TTC549 (cell line): ENCODE results near the gene EFCC1.

Source experiments
- FAIRE-seq: peaks from 2 replicates; lab custom pipeline; 2012; peaks lifted over from hg19 to GRCh38; lab: Jason Lieb, UNC

EFCC1 gene

GRCh38 chr3:129014793-129015345 lies 13.8 kb downstream of the EFCC1 start:
- no peak for FAIRE-seq

GRCh38 chr3:129015388-129016105 lies 14.4 kb downstream of the EFCC1 start:
- FAIRE-seq, result no peak

- no peak for FAIRE-seq
Measured at GRCh38 chr3:129016356-129016719, 15.2 kb downstream of the EFCC1 start.

DNA sequence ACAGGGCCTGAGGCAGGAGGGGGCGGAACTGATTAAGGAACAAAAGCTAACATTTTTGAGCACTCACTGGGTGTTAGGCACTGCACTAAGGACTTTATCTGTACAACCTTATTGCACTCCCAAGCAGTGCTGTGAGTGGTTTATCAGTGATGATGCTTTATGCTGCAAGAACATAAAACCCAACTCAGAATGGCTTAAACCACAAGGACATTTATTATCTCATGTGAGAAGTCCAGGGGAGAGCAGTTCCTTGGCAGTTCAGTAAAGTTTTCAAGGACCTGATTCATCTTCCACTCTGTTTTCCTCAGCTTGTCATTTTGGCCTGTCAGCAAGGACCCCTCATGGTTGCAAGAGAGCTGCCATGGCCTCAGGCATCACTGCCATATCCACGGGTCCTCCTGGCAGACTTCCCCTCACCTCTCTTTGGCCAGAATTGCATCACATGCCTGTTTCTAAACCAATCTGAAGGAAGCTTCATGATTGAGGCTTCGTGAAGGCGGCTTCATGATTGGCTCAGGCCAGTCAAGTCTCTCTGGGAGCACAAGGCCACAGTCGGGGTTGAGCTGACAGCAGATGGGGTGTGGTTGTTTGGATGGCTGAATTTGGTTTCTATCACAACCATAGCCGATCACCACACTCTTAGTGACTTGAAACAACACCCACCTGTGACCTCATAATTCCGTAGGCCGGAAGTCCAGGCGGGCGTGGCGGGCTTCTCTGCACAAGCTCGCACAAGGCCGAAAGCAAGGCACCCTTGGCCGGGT lies 15.8 kb downstream of the EFCC1 start:
- FAIRE-seq, result no peak

DNA sequence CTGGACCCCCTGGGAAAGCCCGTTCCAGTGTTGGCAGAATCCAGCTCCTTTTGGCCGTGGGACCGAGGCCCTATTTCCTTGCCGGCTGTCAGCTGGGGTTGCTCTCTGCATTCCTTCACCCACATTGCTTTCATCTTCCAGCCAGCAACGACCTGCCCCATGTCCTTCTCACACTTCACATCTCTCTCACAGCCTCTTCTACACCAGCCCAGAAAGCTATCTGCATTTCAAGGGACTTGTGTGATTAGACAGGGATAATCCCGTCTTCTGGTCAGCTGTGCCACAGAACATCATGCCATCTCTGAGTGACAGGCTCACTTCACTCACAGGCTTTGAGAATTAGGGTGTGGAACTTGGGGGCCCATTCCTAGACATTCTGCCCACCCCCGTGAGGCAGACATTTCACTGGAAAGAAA lies 16.4 kb downstream of the EFCC1 start:
- FAIRE-seq, result no peak

DNA sequence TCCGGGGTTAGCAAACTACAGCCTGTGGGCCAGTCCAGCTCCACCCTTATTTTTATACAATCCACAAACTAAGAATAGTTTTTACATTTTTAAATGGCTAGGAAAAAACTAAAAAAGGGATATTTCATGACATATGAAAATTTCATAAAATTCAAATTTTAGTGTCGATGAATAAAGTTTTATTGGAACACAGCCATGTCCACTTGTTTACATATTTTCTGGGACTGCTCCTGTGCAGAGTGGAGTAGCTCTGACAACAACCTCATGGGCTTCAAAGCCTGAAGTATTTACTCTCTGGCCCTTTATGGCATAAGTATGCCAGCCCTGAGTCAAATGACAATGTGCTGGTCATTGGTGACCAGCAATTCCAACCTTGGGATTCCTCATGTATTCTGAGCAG lies 17.2 kb downstream of the EFCC1 start:
- FAIRE-seq, result no peak

- no peak for FAIRE-seq
Measured at GRCh38 chr3:129018751-129019150, 17.6 kb downstream of the EFCC1 start.

- no peak for FAIRE-seq
Measured at GRCh38 chr3:129019266-129019665, 18.2 kb downstream of the EFCC1 start.

GRCh38 chr3:129020691-129021090 lies 19.6 kb downstream of the EFCC1 start:
- FAIRE-seq, result no peak

DNA sequence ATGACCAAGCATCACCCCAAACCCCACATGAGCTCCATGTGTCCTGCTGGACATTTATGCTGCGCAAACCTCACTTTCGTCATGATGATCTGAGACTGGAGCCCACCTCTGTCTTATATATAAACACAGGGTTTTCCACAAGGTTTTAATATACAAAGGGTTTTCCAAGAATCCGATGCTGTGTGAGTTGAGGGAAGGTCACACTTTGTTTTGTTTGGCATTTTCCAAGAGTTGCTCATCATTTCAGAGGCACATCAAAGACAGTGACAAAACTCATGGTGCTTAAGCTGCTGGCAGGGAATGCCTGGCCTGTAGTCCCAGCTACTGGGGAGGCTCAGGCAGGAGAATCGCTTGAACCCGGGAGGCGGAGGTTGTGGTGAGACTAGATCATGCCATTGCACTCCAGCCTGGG lies 20.0 kb downstream of the EFCC1 start:
- FAIRE-seq, result no peak

DNA sequence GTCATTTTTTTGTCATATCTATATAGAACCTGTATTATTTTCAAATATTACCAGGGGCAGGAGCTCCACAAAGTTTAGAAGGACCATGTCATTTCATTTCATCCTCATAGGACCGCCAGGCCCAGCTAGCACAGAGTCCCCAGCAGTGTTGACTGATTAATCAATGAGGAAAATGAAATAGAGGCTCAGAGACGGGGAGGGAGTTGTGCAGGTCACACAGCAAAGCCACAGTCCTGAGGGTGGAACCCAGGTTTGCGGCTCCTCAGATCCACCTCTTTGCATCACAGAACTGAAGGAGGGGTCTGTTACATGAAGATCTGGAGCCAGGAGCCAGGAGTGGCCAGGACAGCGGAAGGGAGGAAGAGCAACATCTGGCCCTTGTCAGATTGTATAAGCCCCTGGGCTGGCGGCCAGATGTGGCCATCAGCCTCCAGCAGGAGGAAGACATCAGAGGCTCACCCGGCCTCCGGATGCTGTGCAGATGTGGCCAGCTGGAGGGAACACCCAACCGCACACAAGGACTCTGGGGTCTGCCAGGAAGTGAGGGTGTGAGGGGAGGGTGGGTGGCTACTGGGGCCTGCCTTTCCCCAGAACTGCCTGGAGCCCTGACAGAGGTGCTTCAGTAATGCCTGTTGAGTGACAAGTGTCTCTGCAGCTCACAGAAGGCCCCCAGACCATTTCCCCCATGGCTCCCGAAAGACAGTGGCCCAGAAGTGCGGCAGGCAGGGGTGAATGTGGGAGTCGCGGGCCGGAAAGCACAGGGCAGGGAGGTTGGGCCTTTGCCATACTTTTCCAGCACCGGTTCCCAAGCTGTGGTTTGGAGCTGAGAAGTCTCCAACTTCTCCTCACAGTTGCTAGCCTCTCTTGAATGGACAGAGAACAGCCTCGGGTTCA lies 21.3 kb downstream of the EFCC1 start:
- FAIRE-seq, result no peak

GRCh38 chr3:129023008-129023358 lies 21.9 kb downstream of the EFCC1 start:
- no peak for FAIRE-seq

DNA sequence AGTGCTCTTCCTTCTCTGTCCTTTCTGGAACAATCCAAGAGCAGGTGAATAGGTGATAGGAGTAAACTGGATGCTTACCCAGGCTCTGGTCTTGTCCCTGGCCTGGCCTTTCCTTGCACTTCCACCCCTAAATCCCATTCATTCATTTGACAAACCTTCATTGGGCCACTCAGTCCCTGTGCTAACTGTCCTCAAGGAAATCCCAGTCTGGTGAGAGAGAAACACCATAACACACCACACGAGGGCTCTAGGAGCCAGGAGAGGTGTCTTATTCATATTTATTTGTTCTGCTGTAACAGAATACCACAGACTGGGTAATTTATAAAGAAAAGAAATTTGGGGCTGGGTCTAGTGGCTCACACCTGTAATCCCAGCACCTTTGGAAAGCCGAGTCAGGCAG lies 22.8 kb downstream of the EFCC1 start:
- FAIRE-seq, result no peak

DNA sequence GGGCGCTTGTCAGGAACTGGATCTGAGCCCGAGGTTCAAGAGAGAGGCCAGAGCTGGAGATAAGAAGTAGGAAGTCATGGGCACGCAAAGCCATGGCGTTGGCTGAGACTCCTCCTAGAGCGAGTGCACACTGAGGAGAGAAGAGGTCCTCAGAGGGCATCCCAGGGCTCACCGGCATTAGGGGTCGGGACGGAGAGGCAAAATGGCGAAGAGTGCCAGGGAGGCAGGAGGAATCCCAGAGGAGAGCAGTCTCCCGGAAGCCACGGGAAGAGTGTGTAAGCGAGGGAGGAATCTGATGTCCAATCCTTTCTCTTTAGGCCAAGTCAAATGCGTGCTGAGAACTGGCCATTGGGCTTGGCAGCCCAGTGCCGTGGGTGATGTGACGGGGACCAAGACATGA lies 24.0 kb downstream of the EFCC1 start:
- FAIRE-seq, result no peak

- no peak for FAIRE-seq
Measured at GRCh38 chr3:129025691-129026435, 24.8 kb downstream of the EFCC1 start.

DNA sequence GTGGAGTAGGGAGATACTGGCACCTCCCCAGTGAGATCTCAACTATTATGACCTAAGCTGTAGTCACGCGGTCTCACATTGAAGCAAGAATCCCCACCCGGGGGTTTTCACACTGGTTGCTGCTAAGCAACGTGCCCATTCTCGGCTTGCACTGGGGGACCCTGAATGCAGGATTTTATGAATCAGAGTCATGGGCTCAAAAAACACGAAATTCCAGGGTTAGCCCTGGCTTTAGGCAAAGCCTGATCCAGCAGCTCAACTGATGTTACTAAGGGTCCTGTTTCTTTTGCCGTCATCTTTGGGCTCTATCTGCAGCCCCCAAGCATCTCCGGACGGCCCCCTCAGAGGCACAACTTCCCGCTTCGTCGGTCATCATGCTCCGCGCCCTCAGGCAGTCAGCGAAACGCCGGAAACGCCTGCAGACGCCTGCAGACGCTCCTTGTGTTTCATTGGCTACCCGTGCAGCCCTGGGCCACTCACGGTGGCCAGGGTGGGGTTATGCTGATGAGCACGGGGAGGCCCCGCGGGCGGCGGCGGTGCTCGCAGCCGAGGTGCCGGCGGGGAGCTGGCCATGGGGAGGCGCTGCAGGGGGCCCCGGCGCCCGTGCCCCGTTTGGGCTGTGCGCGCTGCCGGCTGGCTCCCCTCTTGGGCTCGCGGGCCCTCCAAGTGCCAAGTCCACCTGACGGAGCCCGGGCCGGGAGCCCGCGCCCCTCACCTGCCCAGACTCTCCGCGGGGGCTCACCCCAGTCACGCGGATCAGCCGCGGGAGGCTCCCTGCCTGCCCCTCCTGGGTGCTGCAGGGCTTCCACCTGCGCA lies 25.8 kb downstream of the EFCC1 start:
- FAIRE-seq, result no peak

GRCh38 chr3:129027544-129027880 lies 26.4 kb downstream of the EFCC1 start:
- no peak for FAIRE-seq

GRCh38 chr3:129028866-129029265 lies 27.8 kb downstream of the EFCC1 start:
- FAIRE-seq, result no peak

GRCh38 chr3:129030611-129031010 lies 29.5 kb downstream of the EFCC1 start:
- no peak for FAIRE-seq

GRCh38 chr3:129031476-129032215 lies 30.5 kb downstream of the EFCC1 start:
- FAIRE-seq, result no peak

DNA sequence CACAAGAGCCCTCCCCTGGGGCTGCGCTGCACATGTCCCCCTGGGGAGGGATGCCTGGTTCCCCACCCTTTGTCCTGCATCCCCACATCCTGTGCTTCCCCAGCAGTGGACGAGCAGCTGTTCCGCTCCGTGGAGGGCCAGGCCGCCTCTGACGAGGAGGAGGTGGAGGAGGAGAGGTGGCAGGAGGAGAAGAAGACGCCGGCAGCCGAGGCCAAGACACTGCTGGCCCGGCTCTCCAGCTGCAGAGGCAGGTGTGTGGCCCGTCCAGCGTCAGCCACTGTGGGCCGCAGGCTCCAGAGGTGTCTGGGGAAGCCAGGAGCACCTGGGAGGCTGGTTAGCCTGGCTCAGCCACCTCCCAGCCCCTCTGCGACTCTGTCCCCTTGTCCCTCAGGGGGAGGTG lies 31.6 kb downstream of the EFCC1 start:
- FAIRE-seq, result no peak
